ENCODE results near the gene SDK2.

SDK2 gene

DNA sequence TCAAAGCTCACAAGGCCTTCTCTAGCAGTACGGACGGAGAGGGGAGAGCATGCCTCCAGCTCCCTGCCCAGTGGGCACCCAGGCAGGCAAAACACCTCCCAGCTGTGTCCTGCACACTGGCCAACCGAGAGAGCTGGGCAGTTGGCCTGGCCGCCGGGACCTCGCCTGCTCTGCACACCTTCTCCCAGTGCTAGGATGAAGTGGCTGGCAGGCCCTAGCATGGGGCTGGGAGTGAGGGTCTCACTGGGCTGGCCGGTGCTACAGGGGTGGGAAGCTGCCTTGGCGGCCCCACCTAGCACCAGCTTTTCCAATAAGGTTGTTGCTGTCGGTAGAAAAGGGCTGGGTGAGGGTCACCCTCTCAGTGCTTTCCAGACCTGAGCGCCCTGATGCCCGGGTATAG is 60.2 kb downstream of the SDK2 start:
- DNase-seq: no peak

DNA sequence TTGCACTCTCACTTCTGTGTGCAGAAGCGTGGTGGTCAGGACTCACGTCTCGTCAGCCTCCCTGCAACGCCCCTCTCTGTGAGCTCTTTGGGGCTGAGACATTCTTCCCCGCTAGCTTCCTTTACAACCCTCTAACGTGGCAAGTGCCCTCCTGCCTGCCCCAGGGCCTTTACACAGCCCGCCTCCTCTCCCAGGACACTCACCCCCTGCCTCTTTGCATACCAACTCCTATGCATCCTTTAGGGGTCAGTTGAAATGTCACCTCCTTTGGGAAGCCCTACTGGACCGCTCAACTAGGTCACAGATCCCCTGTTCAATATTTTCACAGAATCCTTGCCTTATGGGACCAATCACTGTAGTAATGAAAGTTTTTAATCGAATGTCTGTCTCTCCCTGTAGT is 61.4 kb downstream of the SDK2 start:
- no peak for DNase-seq

DNA sequence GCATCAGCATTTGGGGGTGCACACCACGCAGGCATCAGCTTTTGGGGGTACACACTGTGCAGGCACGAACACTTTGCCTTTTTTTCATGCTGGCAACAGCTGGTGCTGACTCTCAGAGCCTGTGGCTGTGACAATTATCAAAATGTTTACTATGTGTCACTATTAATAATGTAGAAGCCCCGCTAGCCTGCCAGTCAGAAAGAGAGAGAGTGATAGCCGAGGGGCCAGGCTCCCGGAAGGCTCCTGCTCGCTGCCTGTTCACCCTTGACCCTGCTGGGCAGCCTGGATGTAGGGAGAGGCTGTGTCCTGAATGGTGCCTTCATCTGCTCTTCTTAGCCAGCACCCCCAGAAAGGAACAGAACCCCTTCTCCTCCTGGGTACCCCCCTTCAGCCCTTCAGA is 61.9 kb downstream of the SDK2 start:
- DNase-seq: no peak

DNA sequence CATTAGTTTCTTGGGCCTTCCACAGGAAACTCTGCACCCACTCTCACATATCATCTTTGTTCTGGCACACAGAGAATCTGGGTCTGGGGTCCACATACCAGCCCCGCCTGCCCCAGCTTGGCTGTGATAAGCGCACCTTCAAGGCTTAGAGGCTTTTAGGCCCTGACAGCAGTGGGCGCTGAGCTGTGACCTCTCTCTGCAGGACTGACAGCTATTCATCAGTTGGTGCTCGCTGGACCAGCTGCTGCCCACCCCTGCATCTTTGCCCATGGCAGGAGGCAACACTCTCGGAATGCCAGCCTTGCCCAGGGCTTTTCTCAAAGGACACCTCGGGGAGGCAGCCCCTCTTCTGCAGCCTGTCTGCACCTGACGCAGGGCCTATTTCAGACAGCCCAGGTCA is 62.9 kb downstream of the SDK2 start:
- no peak for DNase-seq

DNA sequence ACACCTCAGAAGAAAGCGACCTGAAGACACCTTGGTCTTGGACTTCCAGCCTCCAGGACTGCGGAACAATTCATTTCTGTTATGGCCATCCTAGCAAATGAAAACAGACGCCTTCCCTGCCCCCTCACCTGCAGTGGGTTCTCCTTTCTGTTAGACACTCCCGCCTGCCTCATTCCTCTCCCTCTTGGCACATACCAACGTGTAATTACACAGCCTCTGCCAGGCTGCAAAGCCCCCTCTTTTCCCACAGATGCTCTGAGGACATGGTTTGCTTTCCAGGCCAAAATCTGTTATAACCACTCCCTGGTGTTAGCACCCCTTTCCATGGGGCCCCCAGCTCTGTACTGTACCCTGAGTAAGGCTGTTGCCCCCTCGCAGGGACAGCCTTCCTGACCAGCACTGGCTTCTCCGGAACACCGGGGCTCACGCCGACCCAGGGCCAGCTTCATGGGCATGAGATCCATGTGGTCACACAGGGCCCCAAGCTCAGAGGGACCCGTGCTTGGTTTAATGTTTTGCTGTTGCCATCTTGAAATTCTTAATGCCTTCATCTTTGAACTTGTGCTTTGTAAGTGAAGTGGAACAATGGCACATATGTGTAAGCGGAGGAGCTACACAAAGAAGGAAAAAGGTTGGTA is 64.1 kb downstream of the SDK2 start:
- no peak for DNase-seq

DNA sequence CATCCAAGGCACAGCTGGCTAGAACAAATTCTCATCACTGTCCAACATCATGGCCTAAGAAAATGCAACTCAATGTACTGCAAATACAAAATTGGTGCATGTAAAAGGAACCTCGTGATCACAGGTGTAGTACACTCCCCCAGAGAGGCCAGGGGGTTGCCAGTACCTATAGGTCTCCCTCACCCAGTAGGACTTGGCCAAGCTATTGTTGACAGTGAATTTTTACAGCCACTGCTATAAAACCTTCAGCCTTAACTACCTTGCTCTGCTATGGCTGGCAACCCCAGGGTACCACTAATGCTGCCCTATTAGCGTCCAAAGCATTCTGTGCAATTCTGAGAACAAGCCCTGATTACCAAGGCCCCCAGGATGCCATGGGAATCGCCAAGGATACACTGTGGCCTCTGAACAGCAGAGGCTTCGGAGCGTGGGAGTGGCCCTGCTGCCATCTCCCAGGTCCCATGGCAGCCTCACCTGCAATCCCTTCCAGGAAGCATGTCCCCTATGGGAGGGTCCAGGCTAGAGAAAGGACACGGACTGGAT is 67.6 kb downstream of the SDK2 start:
- no peak for DNase-seq

DNA sequence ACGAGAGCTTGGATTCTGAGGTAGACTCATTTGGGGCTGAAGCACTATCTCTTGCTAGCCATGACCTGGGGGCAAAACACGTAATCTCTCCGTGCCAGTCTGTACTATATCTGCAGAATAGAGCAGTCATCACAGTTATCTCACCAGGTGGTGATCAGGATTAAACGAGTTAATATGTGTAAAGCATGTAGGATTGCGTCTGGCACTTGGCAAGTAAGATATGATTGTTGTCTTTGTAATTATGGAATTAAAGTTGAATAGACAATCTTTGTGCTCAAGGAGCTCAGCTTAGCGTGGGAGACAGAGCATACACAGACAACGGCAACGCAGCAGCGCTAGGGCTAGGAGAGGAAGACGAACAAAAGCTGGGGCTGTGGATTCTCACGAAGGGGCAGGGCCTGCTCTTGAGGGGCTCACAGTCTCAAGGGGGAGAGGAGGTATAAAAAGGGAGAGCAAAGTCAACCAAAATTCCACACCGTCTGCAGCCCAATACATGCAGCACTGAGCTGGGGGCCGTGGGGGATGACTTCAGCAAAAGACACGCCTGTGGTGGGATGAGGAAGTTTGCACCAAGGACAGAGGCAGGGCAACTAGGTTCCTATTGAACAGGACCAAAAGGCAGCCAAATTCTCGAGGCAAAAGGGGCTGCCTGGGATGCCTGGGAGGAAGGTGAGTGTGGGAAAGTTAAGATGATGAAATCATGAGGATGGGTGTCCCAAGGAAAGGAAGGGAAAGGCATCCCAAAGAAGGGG is 68.6 kb downstream of the SDK2 start:
- no peak for DNase-seq

DNA sequence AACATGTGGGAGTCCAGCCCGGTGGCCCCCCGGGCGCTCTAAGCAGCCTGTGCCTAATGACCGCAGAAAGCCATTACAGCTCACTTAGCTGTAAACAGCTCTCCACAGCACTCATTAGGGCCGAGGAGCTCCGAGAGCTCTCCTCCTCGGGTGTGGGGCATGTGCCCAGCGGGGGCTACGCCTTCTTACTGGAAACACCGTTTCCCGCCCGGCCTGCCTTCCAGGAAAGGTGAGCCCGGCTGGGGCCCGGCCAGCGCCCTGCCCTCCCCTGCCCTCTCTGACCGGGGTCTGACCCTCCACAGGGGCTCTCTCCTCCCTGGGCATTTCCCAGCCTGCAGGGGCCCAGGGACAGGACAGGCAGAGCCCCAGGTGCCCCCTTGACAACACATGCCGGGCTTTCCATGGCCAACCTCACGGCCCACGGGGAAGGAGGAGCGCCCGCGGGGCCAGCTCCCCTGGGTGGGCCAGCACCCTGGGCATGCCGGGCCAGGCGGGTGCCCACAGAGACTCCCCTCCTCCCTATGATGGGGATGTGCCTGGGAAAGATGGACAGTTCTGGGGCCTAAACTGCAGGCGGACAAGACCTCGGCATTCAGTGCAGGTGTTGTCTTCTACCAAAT is 72.6 kb downstream of the SDK2 start:
- no peak for DNase-seq

DNA sequence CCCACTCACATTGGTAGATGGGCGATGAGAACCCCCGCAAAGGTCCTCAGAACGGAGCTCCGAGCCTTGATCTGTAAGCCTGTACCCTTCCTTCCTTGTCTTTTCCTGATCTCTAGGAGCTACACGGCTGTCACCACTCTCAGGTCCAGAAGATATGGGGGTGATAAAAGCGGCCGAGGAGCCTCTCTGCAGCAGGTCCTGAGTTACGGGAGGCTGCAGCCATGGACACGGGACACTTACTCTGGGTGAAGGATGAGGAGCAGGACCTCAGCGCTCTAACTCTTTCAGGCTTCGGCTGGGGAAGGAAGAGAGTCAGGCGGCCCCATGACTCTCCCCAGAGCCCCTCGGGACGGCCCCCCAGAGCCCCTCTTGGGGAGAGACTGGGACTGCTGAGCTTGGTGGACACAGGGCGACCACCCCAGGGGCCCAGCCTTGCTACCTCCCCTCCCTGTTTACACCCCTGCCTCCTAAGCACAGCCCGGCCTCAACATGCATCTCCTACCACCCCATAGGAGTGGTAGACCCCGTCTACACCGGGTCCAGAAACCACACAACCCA is 74.4 kb downstream of the SDK2 start:
- DNase-seq: no peak

DNA sequence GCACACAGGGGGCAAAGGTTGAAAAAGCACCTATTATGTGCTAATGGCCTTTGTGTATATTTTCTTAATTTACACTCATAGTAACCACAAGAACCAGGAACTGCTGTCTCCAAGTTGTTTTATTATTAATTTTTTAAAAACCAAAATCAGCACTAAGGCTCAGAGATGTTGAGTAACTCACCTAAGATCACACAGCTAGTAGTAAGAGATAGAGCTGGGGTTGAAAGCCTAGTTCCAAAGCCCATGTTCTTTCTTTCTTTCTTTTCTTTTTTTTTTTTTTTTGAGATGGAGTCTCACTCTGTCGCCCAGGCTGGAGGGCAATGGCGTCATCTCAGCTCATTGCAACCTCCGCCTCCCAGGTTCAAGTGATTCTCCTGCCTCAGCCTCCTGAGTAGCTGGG is 75.3 kb downstream of the SDK2 start:
- DNase-seq: no peak

DNA sequence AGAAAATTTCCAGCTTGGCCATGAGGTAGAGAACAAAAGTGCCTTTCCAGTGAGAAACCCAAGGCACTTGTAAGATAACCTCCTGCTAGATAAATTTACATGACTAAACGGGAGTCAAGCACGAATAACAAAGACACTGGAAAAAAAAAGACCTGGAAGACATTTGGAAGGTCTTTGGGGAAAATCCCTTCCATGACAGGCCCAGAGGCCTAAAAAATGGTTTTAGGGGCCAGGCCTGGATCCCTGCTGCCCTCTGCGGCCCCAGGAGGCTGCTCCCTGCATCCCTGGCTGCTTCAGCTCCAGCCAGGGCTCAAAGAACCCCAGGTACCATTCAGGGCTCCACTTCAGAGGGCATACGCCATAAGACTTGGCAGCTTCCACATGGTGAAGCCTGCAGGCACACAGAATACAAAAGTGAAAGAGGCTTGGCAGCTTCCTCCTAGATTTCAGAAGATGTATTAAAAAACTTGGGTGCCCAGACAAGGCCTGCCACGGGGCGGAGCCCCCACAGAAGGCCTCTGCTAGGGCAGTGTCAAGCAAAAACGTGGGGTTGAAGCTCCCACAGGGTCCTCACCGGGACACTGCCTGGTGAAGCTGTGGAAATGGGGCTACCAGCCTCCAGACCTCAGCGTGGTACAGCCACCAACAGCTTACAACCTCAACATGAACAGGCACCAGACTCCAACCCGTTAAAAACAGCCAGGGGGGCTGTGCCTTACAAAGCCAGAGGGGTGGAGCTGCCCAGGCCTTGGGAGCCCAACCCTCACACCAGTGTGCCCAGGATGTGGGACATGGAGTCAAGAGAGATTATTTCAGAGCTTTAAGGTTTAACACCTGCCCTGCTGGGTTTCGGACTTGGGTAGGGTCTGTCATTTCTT is 77.1 kb downstream of the SDK2 start:
- DNase-seq: peak; percentile 3 to 17

DNA sequence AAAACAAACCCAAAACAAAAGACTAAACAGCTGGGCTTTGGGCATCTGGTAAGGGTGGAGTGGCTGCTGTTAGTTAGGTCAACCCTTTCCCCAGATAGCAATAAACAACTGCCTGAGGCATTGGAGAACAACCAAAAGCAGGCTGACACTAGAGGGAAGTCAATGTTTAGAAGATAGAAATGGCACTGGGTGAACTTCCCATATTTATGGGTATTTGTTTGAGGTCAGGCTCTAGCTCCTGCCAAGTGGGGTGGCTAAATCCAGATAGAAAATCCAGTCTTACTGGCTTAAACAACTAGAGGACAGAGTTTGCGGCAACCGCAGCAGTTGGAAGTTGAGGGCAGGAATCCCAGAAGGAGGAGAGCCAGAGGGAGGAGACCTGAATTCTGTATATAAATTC is 79.4 kb downstream of the SDK2 start:
- peak; percentile 31 for DNase-seq

DNA sequence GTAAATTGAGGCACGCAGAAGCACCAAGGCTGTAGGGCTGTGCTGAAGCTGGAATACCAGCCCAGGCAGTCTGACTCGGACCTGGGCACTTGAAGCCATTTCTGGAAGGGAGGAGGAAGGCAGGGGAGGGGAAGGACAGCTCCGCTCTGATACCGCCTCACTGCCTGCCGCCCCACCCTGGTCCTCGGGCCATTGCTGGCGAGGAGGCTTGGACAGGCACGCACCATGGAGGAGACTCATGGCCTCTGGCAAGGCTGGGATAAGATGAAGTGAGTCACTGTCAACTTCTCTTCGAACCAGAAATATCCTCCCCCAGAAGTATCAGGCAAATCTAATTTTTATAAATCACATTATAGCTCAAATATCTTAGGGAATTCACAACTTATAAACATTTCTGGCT is 81.3 kb downstream of the SDK2 start:
- no peak for DNase-seq

DNA sequence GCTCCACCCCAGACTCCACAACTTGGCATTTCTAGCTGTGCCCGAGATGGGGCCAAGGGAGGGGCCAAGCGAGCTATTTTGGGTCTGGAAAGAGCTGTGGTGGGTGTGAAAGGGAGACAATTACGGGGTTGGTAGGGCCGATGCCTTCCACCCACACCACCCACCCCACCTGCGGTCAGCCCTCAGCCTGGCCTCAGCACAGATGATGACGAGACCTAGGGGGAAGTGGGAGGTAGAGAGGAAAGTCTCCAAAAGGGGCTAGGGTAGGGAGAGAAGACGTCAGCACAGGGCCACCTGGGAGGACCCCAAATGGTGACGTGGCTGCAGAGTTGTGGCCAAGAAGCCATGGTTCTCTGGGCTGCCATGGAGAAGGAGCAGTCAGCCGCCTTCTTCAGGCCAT is 83.1 kb downstream of the SDK2 start:
- DNase-seq: no peak

DNA sequence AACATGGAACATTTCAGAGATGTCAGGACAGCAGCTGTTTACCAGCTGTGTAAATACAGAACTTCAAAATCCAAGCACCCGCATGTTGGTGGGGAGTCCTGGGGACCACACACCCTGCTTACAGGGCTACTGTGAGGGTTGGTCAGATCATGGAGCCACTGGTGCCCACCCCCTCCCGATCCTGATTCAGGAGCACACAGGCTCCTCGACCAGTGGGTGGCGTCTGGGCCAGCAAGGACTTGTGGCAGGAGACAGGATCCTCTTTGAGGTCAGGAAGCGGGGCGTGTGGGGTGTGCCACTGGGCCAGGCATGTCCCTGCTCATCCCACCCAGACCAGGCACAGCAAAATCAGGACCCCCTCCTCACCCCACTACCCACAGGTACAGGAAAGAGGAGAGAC is 83.6 kb downstream of the SDK2 start:
- DNase-seq: peak in 1 of 2 donors; percentile 7

DNA sequence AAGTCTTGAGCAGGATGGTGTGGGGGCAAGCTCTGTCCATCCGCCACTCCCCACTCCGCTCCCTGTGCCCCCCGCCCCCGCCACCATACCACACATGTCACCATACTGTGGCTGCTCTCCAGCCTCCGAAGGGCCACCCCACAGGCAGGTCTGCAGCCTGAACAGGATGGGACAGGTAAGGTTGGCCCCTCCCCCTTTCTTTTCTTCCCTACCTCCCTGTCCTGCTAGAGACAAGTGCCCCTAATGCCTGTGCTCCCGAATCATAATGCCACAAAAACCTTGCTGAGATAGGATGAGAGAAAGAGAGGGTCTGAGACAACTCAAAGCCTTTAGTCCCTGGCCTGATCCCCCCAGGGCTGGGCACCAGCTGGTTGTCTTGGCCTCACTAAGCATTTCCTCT is 84.7 kb downstream of the SDK2 start:
- no peak for DNase-seq

DNA sequence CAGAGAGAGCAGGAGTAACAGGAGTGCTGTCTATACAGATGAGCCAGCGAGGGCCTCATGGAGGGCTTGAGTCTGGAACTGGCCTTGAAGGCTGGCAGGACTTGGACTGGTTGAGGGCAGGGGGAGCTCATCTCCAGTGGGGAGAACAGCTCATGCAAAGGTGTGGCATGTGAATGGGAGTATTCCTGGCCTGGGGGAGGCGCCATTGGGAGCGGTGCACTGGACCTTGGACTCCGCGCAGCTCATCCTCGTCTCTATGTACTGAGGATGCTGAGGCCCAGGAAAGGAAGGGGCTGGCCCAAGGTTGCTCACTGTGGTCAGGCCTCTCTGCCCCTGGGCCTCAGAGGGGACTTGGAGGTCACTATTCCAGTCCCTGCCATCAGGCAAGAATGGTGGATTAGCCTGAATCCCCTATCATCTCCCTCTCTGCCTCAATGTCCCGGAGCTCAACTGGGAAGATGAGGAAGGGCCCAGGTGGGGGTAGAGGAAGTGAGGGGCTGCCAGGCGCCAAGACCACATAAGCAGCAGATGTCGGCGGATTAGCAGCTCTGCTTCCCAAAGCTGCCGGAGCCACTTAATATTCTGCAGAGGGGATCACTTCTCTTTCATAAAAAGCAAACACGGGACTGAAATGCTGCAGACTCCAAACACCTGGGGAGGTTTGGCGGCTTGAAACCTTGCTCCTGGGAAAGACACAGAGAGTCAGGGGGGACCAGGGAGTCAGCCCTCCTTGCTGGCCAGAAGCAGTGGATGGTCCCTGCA is 88.9 kb downstream of the SDK2 start:
- no peak for DNase-seq

DNA sequence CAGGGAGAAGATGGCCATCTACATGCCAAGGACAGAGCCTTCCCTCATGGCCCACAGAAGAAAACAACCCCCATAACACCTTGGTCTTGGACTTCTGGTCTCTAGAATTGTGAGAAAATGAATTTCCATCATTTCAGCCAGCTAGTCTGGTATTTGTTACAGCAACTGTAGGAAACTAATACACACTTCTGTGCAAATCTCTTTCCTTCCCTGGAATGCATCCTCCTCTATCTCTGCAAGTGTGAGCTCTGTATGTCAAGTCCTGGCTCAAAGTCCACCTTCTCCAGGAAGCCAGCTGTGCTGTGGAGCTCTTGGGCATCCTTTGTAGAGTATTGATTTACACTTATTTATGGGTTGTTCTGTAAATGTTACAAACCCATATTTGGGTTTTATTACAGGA is 89.7 kb downstream of the SDK2 start:
- DNase-seq: no peak

DNA sequence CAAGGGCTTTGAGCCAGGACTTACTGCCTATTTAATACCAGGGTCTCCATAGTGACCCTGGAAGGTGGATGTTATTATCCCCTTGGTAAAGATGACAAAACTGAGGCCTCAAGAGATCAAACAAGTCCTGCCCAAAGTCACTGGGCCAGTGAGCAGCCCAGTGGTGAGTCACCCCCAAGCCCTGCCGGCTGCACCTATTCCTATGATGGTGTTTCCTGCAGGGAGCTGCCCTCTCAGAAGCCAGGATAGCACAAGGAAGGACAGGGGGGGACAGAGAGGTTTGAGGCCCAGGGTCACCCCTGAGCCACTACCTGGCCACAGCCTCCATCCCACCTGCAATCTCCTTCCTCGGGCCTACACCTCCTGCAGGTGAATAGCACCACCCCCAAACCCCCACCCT is 90.9 kb downstream of the SDK2 start:
- DNase-seq: no peak

DNA sequence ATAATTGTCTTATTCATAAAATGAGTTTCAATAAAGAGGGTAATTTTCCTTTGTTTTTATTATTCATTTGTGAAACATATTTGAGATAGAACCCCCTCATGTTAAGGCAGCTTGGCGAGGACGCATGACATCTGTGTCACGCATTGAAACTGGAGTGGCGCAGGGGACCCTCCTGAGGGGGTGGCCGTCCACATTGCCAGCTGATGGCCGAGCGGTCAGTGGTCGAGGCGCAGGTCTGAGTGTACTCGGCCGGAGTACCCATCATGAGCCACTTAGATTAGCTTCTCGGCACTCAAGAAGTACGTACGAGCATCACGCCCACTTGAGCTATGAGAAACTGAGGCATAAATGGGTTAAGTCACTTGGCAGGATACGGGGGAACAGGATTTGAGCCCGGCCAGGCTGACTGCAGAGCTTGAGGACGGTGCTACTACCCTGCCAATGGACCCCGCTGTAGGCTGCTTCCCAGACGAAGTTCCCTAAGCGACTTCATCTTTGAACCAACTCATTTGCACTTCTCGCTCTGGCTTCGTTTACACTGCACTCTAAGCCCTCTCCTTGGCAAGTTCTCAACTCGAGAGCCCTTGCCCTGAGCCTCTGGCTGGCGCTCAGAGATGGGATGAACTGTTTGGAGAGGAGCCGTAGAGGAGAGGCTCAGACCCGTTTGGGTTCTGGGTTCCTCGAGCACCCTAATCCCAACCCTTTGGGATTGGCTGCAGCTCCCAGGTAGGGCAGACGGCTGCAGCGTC is 91.8 kb downstream of the SDK2 start:
- no peak for DNase-seq

DNA sequence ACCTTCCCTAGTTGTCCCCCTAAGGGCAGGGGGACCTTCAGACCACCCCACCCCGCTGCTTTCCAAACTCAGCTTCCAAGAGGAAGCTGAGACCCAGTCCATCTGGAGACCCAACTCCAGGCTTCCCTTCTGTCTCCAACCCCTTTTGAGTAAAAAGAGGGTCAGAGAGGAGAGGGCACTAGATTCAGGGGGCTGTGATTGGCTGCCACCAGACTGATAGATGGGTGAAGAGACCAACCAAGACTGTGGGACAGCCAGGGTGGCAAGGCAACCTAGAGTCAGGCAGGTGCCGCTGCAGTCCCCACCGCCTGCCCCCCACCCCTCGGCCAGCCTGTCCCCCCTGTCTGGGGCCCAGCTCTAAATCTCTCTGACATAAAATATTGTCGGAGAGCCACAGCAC is 92.5 kb downstream of the SDK2 start:
- DNase-seq: no peak
